ENCODE measurements around the gene KLF2.

KLF2 gene

GRCh38 chr19:16308081-16308480, 16.5 kb upstream of the KLF2 start:
- DNase-seq (ENCODE audit: low read depth) = no peak

GRCh38 chr19:16309643-16310042, 15.0 kb upstream of the KLF2 start:
- no peak for DNase-seq (ENCODE audit: low read depth)

- no peak for DNase-seq (ENCODE audit: low read depth)
Observed at GRCh38 chr19:16315825-16316505, 8.7 kb upstream of the KLF2 start.

- no peak for DNase-seq (ENCODE audit: low read depth)
Observed at GRCh38 chr19:16316506-16316882, 8.1 kb upstream of the KLF2 start.

GRCh38 chr19:16319481-16319880, 5.1 kb upstream of the KLF2 start:
- DNase-seq (ENCODE audit: low read depth) = no peak

GRCh38 chr19:16320987-16321386, 3.6 kb upstream of the KLF2 start:
- no peak for DNase-seq (ENCODE audit: low read depth)

GRCh38 chr19:16325161-16325527, 518 bp downstream of the KLF2 start:
- no peak for DNase-seq (ENCODE audit: low read depth)

- DNase-seq (ENCODE audit: low read depth) = no peak
Observed at GRCh38 chr19:16325641-16326400, 1.2 kb downstream of the KLF2 start.

- no peak for DNase-seq (ENCODE audit: low read depth)
Observed at GRCh38 chr19:16326401-16327168, 2.0 kb downstream of the KLF2 start.

GRCh38 chr19:16327169-16327475, 2.5 kb downstream of the KLF2 start:
- no peak for DNase-seq (ENCODE audit: low read depth)

- DNase-seq (ENCODE audit: low read depth) = no peak
Observed at GRCh38 chr19:16327501-16327900, 2.9 kb downstream of the KLF2 start.

- DNase-seq (ENCODE audit: low read depth) = no peak
Observed at GRCh38 chr19:16327911-16328823, 3.5 kb downstream of the KLF2 start.

GRCh38 chr19:16328824-16329482, 4.3 kb downstream of the KLF2 start:
- no peak for DNase-seq (ENCODE audit: low read depth)

GRCh38 chr19:16330368-16330801, 5.8 kb downstream of the KLF2 start:
- peak; percentile 86 for DNase-seq (ENCODE audit: low read depth)

GRCh38 chr19:16330806-16331690, 6.4 kb downstream of the KLF2 start:
- no peak for DNase-seq (ENCODE audit: low read depth)

- DNase-seq (ENCODE audit: low read depth) = no peak
Observed at GRCh38 chr19:16333001-16333586, 8.5 kb downstream of the KLF2 start.

- no peak for DNase-seq (ENCODE audit: low read depth)
Observed at GRCh38 chr19:16334411-16334810, 9.8 kb downstream of the KLF2 start.

- DNase-seq (ENCODE audit: low read depth) = no peak
Observed at GRCh38 chr19:16335226-16335625, 10.6 kb downstream of the KLF2 start.

- DNase-seq (ENCODE audit: low read depth) = no peak
Observed at GRCh38 chr19:16336571-16336970, 11.9 kb downstream of the KLF2 start.

- no peak for DNase-seq (ENCODE audit: low read depth)
Observed at GRCh38 chr19:16337809-16338469, 13.3 kb downstream of the KLF2 start.

All from stimulated activated CD8-positive, alpha-beta memory T cell treated with anti-CD3 and anti-CD28 coated beads, Interleukin-7, amount 100 ng/mL, for 24 hours (primary cell).